HG02763 (cell line): ENCODE data around the gene TMEM109.

Experiments used
- ATAC-seq: cut with Tn5 transposase; IDR thresholded peaks from one replicate; pipeline ENCODE4 v1.9.1; 2021; ENCODE audit warnings: mild to moderate bottlenecking, moderate library complexity; ENCODE audit not compliant: unreplicated experiment

Gene TMEM109

DNA sequence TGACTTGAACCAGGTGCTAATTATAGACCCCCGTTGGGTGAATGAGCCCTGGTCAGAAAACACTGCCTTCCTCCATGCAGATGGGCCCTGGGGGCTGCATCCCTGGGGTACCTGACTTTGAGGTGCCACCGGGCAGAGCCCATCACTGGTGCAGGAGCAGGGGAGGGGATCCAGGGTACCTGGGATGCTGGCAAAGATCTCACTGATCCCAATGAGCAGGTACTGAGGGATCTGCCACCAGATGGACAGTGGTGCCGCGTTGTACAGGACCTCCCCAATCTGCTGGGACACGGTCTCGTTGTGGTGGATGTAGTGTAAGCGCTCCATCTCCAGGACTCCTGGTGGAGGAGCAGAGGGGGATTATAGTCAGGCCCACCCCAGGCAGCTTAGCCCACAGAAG, 25.3 kb downstream of the TMEM109 start:
- ATAC-seq = no peak

GRCh38 chr11:60939855-60940254, 25.9 kb downstream of the TMEM109 start:
- no peak for ATAC-seq

DNA sequence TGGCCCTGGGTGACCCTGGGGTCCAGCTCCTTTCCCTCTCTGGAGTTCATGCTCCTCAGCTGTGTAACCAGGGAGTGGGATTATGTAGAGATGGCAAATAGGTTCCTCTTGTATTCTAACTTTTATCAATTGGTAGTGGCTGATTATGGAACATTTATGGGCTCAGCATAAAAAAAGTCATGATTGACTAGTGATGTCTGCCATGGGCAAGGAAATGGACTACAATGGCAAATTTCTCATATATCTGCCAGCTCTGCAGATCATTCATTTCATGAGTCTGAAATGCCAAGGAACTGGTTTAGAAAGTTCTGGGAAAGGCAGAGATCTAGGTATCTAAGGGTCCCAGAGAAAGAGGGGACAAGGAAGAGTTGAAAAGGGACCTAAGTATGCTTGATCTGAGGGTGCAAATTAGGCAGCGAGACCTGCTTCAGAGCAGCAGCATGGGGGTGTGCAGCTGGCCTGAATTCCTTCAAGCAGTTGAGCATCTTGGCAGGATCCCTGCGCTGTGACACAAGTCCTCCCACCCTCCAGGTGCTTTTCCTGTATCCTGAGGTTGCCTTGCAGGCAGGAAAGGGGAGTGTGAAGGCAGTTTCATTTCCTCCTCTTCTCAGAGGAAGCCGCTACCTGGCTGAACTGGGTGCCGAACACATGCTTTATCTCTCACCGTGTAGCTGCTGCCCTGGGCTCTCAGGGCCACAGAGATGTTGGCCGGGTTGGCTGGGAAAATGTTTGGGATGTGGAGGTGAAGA, 27.6 kb downstream of the TMEM109 start:
- ATAC-seq = no peak

DNA sequence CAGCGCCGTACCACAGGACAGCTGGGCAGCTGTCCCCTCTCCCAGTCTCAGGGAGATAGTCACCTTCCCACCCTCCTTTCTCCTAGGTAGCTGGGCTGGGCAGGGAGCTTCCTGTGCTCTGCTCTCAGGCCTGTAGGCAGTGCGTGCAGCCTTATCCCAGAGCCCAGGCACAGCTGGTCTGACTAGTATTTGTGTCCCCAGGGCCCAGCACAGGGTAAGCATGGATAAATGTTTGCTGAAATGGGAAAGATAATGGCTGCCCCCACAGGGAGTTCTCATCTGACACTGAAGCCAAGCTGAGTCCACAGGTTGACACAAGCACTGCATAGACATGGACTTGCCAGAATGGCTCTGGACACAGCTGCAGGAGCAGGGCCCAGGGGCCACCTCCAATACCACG, 28.3 kb downstream of the TMEM109 start:
- ATAC-seq = no peak

GRCh38 chr11:60942970-60943565, 29.1 kb downstream of the TMEM109 start:
- ATAC-seq = no peak

- ATAC-seq = no peak
These were observed 30.7 kb downstream of the TMEM109 start for GRCh38 chr11:60944490-60945294.

GRCh38 chr11:60945295-60945667, 31.3 kb downstream of the TMEM109 start:
- ATAC-seq = no peak

GRCh38 chr11:60946601-60947264, 32.8 kb downstream of the TMEM109 start:
- ATAC-seq = no peak

DNA sequence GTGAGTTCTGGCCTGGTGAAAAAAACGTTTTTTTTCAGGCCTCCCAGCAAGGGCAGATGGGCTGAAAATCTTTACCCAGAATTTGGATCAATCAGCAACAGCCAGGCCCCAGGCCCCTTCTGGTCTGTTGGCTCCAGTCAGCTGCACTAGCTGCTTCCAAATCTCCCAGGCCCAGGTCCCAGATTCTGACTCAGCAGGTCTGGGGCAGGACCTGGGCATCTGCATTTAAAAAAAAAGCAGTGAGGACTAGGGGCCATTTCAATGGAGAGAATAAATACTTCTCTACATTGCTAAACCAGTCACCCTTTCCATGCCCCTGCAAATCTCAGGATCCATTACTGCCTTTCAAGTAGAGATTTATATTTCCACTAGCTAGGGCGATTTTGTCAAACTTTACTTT, 33.7 kb downstream of the TMEM109 start:
- ATAC-seq = no peak

DNA sequence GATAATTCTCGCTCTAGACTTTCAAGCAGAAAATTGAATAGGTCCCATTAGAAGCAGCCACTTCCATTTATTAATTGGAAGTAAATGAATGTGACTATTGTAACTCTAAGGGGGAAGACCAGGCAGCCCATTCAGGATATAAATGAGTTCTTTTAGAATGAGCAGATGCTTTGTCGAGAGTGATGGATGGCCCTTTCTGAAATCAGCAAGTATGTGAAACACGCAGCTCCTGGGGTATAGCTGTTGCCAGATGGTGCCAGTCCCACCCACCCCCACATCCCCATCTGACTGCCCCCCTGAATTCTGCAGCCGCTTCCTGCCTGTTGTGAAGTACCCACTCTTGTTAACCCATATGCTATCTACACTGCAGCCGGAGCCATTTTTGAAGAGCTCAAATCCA, 34.3 kb downstream of the TMEM109 start:
- ATAC-seq = no peak

DNA sequence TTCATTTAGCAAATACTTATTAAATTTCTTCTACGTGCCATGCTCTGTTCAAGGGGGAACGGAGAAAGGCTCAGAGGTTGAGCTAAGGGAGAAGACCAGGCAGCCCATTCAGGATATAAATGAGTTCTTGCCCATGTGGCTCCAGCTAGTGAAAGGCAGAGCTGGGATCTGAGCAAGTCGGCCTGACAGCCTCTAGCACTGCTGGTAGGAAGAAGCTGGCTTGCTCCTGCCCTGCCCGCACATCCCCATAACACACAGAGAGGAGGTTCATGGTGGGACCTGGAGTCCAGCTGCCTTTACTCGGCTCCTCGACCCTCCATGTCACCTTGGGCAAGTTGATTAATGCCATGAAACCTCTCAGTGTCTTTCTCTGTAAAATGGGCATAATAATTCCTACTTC, 36.1 kb downstream of the TMEM109 start:
- no peak for ATAC-seq

GRCh38 chr11:60950933-60951605, 37.1 kb downstream of the TMEM109 start:
- ATAC-seq = no peak

DNA sequence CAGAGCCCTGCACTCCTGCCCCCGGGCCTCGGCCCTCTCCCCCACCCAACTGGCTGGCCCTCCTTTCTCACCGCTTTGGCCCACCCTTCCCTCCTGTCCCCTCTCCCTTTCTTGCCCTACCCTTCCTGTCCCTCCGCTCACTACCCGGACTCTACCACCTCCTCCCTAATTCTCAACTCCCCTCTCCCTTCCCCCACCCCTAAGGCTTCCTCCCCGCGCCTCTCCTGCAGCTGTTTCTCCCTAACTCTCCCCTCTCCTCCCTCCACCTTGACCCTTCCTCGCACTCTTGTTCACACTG, 37.6 kb downstream of the TMEM109 start:
- no peak for ATAC-seq

DNA sequence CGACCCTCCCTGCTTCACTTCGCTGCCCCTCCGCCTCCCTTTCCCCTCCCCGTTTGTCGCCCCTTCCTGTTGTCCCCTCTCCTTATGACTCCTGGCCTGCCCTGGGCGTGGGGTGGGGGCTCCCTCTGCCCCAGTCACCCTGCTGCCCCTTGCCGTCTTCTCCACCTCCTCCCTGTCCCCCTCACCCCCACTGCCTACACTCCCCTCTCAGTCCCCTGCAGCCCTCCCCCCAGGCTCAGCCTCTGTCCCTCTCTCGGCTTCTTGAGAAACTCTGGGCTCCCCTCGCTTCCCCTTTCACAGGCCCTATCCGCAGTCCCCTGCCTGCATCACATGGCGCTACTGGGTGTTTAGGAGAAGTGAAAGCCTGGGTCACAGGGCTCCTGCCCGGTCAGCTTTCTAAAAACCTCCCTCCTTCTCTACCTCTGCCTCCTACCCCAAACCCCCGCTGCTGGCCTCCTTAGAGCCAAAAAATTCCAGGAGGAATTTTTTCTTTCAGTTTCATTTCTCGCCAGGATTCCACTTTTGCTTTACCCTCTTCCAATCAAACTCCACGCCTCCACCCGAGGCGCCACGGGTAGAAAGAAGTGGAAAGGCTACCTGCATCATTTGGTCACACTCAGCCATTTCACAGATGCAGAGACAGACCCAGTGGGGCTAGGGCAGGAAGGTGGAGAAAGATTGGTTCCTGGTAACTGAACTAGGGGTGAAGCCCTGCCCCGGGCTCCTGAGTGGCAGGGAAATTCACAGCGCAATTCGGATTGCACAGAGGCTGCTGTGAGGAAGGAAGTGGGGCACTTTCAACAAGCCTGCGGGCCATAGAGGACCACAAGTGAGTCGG, 38.2 kb downstream of the TMEM109 start, which contains the start of gene SLC15A3:
Gene SLC15A3 (minus strand): TSS at position 273 of the 838 bp plus-strand sequence. CDS start 625 bp downstream, outside the sequence.
- peak; percentile 59 for ATAC-seq

- peak; percentile 4 for ATAC-seq
These were observed 38.8 kb downstream of the TMEM109 start for GRCh38 chr11:60952742-60953170.

GRCh38 chr11:60953781-60954180, 39.8 kb downstream of the TMEM109 start:
- ATAC-seq = no peak

DNA sequence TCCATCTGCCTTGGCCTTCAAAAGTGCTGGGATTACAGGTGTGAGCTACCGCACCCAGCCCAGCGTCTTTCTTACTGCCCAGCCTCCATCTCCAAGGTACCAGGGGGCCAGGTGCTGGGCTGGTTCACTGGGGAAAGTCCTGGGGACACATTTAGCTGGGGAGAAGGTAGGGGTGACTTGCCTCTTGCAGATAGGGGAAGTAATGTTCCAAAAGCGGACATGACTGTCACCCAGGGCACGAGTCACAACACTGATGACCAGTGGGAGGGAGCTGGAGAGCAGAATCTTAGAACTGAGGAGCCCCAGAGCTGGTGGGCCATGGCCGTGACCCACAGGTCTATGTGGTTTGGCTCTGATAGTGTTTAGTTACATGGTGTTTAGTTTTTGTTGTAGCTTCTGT, 40.5 kb downstream of the TMEM109 start:
- no peak for ATAC-seq

DNA sequence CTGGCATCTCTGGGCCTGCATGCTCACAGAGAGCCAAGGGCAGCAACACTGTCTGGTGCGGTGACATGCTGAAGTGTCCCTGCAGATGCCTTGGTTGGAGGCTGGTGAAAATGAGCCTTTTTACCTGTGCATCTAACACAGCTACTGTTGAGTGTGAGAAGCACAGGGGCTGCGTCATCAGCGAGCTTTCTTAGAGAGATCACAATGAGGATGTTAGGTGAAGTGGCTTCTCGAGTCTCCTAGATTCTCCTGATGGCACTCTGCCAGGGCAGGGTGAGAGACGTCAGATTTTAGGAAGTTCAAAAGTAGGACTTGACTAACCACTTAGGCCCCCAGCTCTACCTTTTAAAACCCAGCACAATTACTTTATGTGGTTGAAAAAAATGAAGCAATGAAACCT, 41.6 kb downstream of the TMEM109 start:
- no peak for ATAC-seq

GRCh38 chr11:60957188-60957587, 43.2 kb downstream of the TMEM109 start:
- no peak for ATAC-seq

DNA sequence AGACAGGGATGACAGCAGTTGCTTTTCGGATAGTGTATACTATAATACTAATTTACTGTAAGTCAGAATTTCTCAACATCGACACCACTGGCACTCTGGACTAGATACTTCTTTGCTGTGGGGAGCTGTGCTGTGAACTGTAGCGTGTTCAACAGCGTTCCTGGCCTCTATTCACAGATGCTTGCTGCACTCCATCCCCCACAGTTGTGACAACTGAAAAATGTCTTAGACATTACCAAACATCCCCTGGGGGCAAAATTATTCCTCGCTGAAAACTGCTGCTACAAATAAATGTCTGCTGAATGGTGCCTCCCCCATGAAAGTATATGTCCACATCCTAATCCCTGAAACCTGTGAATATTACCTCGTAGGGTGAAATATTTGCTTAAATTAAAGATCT, 45.5 kb downstream of the TMEM109 start:
- no peak for ATAC-seq
